Cardiac septum (tissue), 1 donor: ENCODE measurements around the gene DOK4. TPM values are rescaled to one million over a fixed set of nuclear protein-coding genes. Genes with fewer than 3 reads are reported as not detected.
"Not testable (repeated sequence)": the region's sequence is repeated elsewhere in the genome, so short reads cannot be mapped to it uniquely, and the experiment has no call there.

ENCODE experiments used
- DNase-seq: peaks from one replicate; pipeline ENCODE4 v3.0.0-alpha.2; 2020; ENCODE audit warnings: low spot score
- intact Hi-C: fragments of 100-400 bp; cut with DNase I; formaldehyde crosslinking; loops from one replicate; pipeline ENCODE4 v1.14.0; 2022
- total RNA-seq: library from RNA; stranded (reverse); fragmentation: NEBNext Ultra II Directional; extraction: Animal tissue kit (Norgen Biotek cat#: 25700); gene quantifications from one replicate; pipeline ENCODE4 v1.2.1, GENCODE V29; 2021
- donor health status: DM: no; HTN: no; CAD: no.

Gene DOK4
- total RNA-seq, 1 donor from 2014 or later = 11.5 TPM

- intact Hi-C loops = no loop called here
- peak; percentile 54 for DNase-seq
These were observed 17.2 kb downstream of the DOK4 start for GRCh38 chr16:57469046-57469445.

DNA sequence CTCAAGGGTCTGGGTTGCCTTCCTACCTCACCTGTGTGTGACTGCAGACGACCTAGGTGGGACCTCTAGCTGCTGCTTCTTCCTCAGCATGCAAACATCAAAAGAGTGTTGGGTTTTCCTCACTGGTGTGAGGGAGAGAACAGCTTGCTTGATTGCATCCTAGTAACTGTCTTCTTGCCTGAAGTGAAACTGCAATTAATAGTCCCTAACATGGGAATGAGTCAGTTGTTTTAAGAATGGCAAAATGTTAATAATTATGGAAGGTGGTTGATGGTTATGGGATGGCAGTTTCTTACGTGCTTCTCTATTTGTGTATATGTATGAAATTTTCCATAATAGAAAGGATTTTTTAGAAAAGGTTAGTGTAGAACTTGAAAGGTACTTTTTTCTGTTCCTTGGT, 17.9 kb downstream of the DOK4 start:
- intact Hi-C loops = no loop called here
- DNase-seq = no peak

DNA sequence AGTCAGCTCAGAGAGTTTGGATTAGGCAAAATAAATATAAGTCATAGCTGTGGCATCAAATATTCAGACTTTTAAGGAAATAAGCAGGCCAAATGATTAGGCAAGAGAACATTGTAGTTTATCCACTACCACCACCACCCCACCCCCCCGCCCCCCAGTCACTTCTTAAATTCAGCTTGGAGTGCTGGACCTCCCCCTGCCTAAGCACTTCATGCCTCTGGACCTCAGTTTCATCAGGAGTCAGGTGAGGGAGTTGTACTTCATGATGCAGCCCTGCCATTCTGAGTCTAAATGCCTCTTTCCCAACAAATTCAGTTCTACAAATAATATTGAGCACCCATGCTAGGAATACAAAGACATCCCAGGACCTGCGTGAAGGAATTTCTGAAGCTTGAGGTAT, 21.8 kb downstream of the DOK4 start:
- DNase-seq = no peak
- intact Hi-C loops = loop anchor here (5.0 kb wide), 1 partner anchor 73 kb away; the partner anchor contains the start of gene CCDC102A

DNA sequence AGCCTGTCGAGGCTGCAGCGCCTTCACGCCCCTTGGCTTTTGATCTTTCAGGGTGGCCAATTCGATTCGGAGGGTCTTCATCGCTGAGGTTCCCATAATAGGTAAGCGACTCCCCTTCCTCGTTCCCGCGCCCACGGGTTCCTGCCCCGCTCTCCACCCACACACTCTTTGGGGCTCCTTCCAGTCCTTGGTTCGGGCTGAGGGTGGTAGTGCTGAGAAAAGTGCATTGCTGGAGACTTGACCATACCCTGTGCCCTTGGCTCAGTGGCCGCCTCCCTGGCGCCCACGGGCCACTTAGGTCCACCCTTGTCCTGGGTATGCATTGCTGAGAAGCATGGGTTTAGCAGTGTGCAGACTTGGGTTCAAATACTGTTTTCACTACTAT, 23.3 kb downstream of the DOK4 start:
- DNase-seq = no peak
- intact Hi-C loops = loop anchor here (5.0 kb wide), 1 partner anchor 74 kb away; the partner anchor contains the start of gene CCDC102A

DNA sequence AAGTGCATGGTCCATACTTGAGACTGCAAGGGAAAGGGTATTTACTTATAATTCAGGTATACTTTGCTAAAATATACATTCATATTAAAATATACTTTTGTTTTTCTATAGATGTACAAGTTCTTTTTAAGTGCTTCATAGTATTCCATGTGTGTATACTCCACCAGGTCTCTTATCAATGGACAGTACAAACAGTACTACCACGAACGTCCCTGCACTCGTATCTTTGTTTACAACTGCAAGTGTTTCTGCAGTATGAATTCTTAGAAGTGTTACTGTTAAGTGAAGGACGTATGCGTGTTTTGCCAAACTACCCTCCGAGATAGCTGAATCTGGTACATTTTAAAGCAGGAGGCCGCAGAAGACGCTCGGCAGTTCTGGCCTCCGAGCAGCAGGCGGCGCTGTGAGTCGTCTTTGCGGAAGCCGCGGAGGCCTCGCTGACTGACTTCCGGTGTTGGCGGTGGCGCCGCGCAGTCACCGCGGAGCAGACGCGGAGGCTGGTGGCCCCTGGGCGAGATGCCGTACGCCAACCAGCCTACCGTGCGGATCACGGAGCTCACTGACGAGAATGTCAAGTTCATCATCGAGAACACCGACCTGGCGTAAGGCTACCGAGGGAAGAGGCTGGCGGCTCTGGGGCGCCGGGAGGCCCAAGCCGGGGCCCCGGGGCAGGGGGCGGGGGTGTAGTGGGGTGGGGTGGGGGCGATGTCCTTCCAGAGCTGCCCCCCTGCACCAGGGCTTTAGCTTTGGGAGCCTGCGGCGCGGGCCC, 23.9 kb downstream of the DOK4 start, which contains the start of gene POLR2C:
TSS of gene POLR2C (plus strand) at position 471 of the 769 bp plus-strand sequence. CDS start at position 517, 46 bp downstream.
- intact Hi-C loops = loop anchor here (5.0 kb wide), 1 partner anchor 75 kb away; the partner anchor contains the start of gene CCDC102A
- DNase-seq = peak; percentile 95

DNA sequence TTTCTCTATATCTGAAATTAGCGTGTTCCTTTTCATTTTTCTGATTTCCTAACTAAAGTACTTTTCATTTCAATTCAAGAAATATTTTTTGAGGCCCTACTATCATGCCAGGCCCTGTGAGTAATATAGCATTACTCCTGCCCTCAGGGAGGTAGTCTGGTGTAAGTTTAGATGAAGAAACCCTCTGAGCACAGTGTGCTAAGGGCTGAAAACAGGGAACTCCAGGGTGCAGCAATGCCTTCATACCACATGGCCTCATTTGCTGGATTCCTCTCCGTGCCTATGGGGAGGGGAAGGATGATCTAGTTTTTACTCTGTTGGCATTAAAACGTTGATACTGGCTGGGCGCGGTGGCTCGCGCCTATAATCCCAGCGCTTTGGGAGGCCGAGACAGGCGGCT, 34.3 kb downstream of the DOK4 start:
- intact Hi-C loops = no loop called here

GRCh38 chr16:57447186-57447962, 38.9 kb downstream of the DOK4 start, which contains the start of the genes CIAPIN1 and COQ9:
TSS of gene CIAPIN1 (minus strand) at chr16:57447385. CDS start at chr16:57440928, 6,457 bp downstream.
TSS of gene COQ9 (plus strand) at chr16:57447479. CDS start at chr16:57447506, 27 bp downstream.
- DNase-seq = peak; percentile 98
- intact Hi-C loops = loop anchor here (1.0 to 5.0 kb wide), 2 partner anchors 40 to 147 kb away; partner anchors contain the start of gene DOK4

More for the DNA sequence above, 34.3 kb downstream of the DOK4 start:
- DNase-seq = no peak

GRCh38 chr16:57446531-57447185, 39.6 kb downstream of the DOK4 start:
- intact Hi-C loops = loop anchor here (1.0 to 5.0 kb wide), 2 partner anchors 41 to 146 kb away; partner anchors contain the start of gene DOK4
- no peak for DNase-seq

GRCh38 chr16:57445510-57445909, 40.8 kb downstream of the DOK4 start:
- intact Hi-C loops = loop anchor here (5.0 kb wide), 1 partner anchor 42 kb away; the partner anchor contains the start of gene DOK4
- no peak for DNase-seq

- intact Hi-C loops = loop anchor here (5.0 kb wide), 1 partner anchor 43 kb away; the partner anchor contains the start of gene DOK4
- no peak for DNase-seq
These were observed 41.6 kb downstream of the DOK4 start for GRCh38 chr16:57444711-57445110.

GRCh38 chr16:57440551-57440950, 45.7 kb downstream of the DOK4 start:
- intact Hi-C loops, DNase-seq: not testable (repeated sequence)

- DNase-seq, intact Hi-C loops: not testable (repeated sequence)
These were observed 46.3 kb downstream of the DOK4 start for GRCh38 chr16:57439947-57440346.

- intact Hi-C loops = no loop called here
- DNase-seq = no peak
These were observed 50.5 kb downstream of the DOK4 start for GRCh38 chr16:57435838-57436237.

- DNase-seq = no peak
- intact Hi-C loops = no loop called here
These were observed 52.3 kb downstream of the DOK4 start for GRCh38 chr16:57434003-57434402.

DNA sequence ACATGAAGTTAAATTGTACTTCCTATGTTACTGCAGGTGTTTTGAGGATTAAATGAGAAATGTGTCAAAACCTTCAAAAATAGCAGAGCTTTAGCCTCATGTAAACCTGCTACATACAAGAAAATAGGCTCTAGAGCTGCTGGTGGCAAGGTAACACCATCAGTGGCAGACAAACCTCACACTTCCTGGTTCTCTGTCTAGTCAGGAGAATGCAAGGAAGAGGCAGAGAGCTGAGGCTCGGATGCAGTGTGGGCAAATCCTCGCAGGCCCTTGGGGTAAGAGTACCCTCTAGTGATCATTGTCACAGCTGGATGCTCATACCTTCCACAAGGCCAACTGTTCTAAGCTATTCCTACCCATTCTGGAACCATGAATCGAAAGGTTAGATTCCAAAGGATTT, 53.3 kb downstream of the DOK4 start:
- intact Hi-C loops = no loop called here
- no peak for DNase-seq

DNA sequence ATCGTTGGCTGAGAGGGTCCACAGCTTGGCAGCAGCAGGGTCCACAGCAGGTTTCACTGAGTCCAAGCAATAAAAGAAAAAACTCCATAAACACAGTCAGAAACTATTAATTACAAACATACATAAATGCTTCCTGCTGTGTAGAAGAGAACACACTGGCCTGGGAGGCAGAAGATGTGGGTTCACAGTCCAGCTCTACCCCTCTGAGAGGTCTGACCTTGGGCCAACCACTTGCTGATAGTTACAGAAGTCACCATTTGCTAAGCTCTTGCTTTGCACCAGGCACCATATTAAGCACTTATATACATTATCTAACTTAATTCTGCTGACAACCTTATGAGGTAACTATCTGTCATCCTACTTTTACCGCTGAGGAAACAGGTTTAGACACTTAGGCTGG, 53.8 kb downstream of the DOK4 start:
- DNase-seq = no peak
- intact Hi-C loops = no loop called here

GRCh38 chr16:57430955-57431354, 55.3 kb downstream of the DOK4 start:
- intact Hi-C loops = no loop called here
- DNase-seq = no peak

DNA sequence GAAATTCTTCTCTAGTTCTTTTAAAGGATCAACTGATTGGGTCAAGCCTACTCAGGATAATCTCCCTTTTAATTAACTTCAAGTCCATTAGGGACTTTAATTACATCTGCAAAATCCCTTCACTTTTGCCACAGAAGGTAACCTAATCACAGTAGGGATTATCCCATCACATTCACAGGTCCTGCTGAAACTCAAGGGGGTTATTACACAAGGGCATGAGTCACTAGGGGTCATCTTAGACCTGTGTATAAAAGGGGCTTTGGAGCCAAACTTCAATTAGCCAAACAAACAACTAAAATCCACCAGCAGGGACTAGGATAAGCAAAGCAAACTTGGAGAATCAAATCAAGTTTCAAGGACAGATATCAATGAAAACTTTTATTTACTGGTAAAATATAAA, 58.5 kb downstream of the DOK4 start:
- DNase-seq = no peak
- intact Hi-C loops = no loop called here

DNA sequence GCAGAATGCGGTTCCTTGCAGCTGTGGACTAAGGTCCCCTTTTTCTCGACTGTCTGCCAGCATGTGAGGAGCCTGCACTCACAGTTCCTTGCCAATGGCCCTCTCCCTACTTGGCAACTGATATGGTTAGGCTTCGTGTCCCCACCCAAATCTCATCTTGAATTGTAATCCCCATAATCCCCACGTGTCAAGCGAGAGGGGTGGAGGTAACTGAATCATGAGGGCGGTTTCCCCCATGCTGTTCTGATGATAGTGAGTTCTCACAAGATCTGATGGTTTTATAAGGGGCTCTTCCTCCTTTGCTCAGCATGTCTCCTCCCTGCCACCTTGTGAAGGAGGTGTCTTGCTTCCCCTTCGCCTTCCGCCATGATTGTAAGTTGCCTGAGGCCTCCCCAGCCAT, 59.0 kb downstream of the DOK4 start:
- no peak for DNase-seq
- intact Hi-C loops = no loop called here

GRCh38 chr16:57426356-57426755, 59.9 kb downstream of the DOK4 start:
- intact Hi-C loops = no loop called here
- no peak for DNase-seq
